Calu3 (cell line): ENCODE measurements around the gene EWSR1. TPM values are rescaled to one million over a fixed set of nuclear protein-coding genes. Genes with fewer than 3 reads are reported as not detected.
"Not testable (repeated sequence)": the region's sequence is repeated elsewhere in the genome, so short reads cannot be mapped to it uniquely, and the experiment has no call there.

Source experiments
- BruUV-seq: library from RNA; stranded (reverse); fragments of 400-500 nt; replicated peaks from 2 replicates; lab custom pipeline; 2021; lab: Mats Ljungman, UMichigan
- CTCF ChIA-PET: fragments of 300-600 bp; sonication (Branson Sonifier 250); formaldehyde crosslinking; loops from one replicate; lab custom pipeline; 2022; ENCODE audit warnings: antibody characterized with exemption; lab: Charles Lee
- DNase-seq: peaks from one replicate; pipeline ENCODE4 v3.0.0; 2022
- H3K27ac Mint-ChIP-seq: one replicate; pipeline ENCODE4 v1.8.0; 2022; ENCODE audit warnings: mixed read lengths; ENCODE audit not compliant: unreplicated experiment
- H3K27me3 Mint-ChIP-seq: one replicate; pipeline ENCODE4 v1.8.0; 2022; ENCODE audit warnings: mixed read lengths; ENCODE audit not compliant: unreplicated experiment
- H3K36me3 Mint-ChIP-seq: one replicate; pipeline ENCODE4 v1.8.0; 2022; ENCODE audit warnings: mild to moderate bottlenecking, moderate library complexity, mixed read lengths; ENCODE audit not compliant: insufficient read depth, unreplicated experiment
- H3K4me1 Mint-ChIP-seq: one replicate; pipeline ENCODE4 v1.8.0; 2022; ENCODE audit warnings: mild to moderate bottlenecking, low read depth, mixed read lengths; ENCODE audit not compliant: unreplicated experiment
- H3K4me3 Mint-ChIP-seq: one replicate; pipeline ENCODE4 v1.8.0; 2022; ENCODE audit warnings: mild to moderate bottlenecking, low read depth, moderate library complexity, mixed read lengths; ENCODE audit not compliant: unreplicated experiment
- H3K9me3 Mint-ChIP-seq: one replicate; pipeline ENCODE4 v1.8.0; 2022; ENCODE audit warnings: low read depth, mixed read lengths; ENCODE audit not compliant: unreplicated experiment
- intact Hi-C: fragments of 100-400 bp; cut with micrococcal nuclease; formaldehyde crosslinking; loops from one replicate; pipeline ENCODE4 v1.10.0; 2022; ENCODE audit not compliant: unreplicated experiment
- total RNA-seq: library from RNA; stranded (reverse); gene quantifications from 2 replicates; pipeline ENCODE4 v1.2.3, GENCODE V29; 2022
- TF ChIP-seq, protein P1 (sequence below): fragments of 200-600 bp; IDR thresholded peaks from one replicate; pipeline ENCODE4 v1.8.0; 2022; ENCODE audit warnings: antibody characterized with exemption; ENCODE audit not compliant: unreplicated experiment

The EWSR1 gene
- total RNA-seq, 1 experiment from 2014 or later, result 374 TPM

DNA sequence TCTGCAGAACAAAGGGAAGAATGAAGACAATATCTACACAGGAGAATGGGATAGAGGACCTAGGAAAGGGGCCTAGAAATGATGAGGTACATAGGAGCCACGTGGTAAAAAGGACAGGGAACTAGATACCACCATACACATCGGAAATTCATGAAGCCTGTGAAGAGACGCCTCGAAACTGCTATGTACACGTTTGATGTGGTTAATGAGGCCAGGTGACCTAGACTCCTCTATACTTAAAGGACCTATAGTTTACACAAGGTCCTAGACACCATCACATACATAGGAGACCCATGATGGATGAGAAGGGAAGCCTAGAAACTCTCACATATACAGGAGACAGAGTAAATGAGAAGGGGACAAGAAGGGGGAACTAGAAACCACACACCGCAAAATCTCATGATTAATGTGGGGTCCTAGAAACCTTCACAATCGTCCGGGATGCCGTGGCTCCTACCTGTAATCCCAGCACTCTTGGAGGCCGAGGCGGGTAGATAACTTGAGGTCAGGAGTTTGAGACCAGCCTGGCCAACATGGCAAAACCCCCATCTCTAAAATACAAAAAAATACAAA lies 24.1 kb upstream of the EWSR1 start:
- no peak overlapping the region for H3K4me3 Mint-ChIP-seq
- H3K9me3 Mint-ChIP-seq, result peaks cover 5% of the 10 kb centered on the region
- H3K4me1 Mint-ChIP-seq, result peaks cover 9% of the 10 kb centered on the region

DNA sequence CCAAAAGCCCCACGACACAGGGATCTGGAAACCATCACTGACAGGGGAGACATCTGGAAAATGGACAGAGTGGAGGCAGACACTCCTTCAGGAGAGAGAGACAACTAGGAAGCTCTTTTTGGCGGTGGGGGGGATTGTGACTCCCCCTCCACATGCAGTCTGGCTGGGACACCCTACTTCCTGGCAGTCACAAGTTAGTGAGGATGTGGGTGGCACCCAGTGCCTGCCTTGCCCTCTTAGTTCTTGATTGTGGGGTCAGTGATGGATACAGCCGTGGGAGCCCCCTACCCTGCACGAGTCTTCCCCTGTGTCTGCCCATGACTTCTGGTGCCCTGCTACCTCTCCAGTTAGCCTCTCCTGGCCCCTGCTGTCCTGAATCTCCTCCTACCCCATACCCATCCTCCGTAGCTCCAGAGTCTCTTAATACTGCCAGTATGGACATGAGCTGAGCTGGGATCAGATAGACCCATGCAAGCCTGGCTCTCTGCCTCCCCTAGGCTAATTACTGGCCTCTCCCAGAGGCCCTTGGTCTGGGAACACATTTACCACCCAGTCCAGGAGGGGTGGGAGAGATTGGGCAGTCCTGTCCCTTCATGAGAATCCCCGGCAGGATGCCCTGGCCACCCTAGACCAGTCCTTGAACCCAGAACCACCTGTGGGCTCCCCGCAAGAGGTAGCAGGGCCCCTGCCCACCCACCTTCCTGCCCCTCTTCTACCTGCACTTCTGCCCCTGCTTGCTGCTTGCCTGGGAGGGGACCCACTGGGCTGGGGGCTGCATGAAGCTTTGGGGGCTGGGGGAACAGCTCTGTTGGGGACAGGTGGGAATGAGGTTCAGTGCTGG lies 23.1 kb upstream of the EWSR1 start:
- DNase-seq, result no peak
- Mint-ChIP-seq H3K4me1 (peaks cover 9% of the 10 kb centered on the region), H3K9me3 (peaks cover 2% of the 10 kb centered on the region), H3K4me3 (no peak overlapping the region), H3K36me3 (no peaks in the 10 kb centered on the region), H3K27me3 (peaks cover 42% of the 10 kb centered on the region), H3K27ac (no peak overlapping the region)
- intact Hi-C loops, result loop anchor here (2.0 to 5.0 kb wide), 2 partner anchors 42 to 643 kb away; no protein-coding TSS in a partner anchor
- no TSS peak for BruUV-seq
- CTCF ChIA-PET, result interaction anchor here (0.6 to 2.0 kb wide), 8 partner anchors 19 to 1193 kb away, joined by 3 to 6 read pairs (median 4); partner anchors contain the start of gene EMID1
- TF ChIP-seq, protein P1, sequence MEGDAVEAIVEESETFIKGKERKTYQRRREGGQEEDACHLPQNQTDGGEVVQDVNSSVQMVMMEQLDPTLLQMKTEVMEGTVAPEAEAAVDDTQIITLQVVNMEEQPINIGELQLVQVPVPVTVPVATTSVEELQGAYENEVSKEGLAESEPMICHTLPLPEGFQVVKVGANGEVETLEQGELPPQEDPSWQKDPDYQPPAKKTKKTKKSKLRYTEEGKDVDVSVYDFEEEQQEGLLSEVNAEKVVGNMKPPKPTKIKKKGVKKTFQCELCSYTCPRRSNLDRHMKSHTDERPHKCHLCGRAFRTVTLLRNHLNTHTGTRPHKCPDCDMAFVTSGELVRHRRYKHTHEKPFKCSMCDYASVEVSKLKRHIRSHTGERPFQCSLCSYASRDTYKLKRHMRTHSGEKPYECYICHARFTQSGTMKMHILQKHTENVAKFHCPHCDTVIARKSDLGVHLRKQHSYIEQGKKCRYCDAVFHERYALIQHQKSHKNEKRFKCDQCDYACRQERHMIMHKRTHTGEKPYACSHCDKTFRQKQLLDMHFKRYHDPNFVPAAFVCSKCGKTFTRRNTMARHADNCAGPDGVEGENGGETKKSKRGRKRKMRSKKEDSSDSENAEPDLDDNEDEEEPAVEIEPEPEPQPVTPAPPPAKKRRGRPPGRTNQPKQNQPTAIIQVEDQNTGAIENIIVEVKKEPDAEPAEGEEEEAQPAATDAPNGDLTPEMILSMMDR, result no peak

More for the DNA sequence above, 24.1 kb upstream of the EWSR1 start:
- H3K27me3 Mint-ChIP-seq, result peaks cover 42% of the 10 kb centered on the region
- H3K27ac Mint-ChIP-seq, result no peak overlapping the region
- no peaks in the 10 kb centered on the region for H3K36me3 Mint-ChIP-seq
- intact Hi-C loops, result loop anchor here (2.0 kb wide), 1 partner anchor 41 kb away; no protein-coding TSS in a partner anchor
- TF ChIP-seq, protein P1, result no peak
- BruUV-seq, result no TSS peak
- DNase-seq, result no peak
- CTCF ChIA-PET, result interaction anchor here (2.0 kb wide), 1 partner anchor 644 kb away, joined by 6 read pairs; no protein-coding TSS in a partner anchor

DNA sequence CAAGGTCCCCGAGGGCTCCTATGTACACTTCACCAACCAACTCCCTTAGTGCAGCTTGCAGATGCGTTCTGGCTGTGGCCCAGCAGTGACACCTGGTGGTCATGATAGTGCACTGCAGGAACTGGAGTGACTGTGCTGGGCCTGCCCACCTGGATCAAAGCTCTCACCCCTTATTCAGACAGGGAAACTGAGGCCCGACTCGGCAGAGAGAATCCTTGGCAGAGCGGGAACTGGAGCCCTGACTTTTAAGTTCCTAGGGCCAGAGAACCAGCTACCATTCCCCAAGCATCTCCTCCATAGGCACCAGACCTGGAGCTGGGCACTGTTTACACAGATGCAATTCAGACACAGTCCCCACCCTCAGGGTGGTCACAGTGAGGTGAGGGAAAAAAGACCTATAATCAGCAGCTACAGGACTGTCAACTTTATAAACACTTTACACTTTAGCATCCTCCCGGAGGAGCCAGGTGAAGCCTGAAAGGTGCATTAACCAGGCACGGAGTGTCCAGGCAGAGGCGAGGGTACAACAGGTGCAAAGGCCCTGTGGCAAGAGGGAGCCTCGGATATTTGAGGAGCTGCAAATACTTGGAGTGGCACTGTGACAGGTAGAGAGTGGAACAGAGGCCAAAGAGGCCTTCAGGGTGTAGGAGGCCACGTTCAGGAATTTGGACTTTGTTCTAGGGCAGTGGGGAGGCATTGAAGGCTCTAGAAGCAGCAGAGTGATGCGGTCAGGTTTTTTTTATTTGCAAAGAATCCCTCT lies 22.3 kb upstream of the EWSR1 start:
- Mint-ChIP-seq H3K27me3 (peaks cover 42% of the 10 kb centered on the region), H3K4me1 (peaks cover 9% of the 10 kb centered on the region), H3K9me3 (peaks cover 2% of the 10 kb centered on the region), H3K36me3 (no peaks in the 10 kb centered on the region), H3K4me3 (no peak overlapping the region), H3K27ac (no peak overlapping the region)
- CTCF ChIA-PET, result interaction anchor here (0.6 to 2.0 kb wide), 8 partner anchors 19 to 1194 kb away, joined by 3 to 6 read pairs (median 4); partner anchors contain the start of gene EMID1
- BruUV-seq, result no TSS peak
- TF ChIP-seq, protein P1, result peak; percentile 90
- intact Hi-C loops, result loop anchor here (2.0 to 5.0 kb wide), 2 partner anchors 43 to 644 kb away; no protein-coding TSS in a partner anchor
- peak; percentile 77 for DNase-seq

DNA sequence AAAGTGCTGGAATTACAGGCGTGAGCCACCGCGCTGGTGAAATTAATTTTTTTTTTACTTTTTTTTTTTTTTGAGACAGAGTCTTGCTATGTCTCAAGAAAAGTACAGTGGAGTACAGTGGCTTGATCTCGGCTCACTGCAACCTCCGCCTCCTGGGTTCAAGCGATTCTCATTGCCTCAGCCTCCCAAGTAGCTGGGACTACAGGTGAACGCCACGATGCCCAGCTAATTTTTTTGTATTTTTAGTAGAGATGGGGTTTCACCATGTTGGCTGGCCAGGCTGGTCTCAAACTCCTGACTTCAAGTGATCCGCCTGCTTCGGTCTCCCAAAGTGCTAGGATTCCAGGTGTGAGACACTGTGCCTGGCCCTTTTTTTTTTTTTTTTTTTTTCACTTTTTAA lies 20.2 kb upstream of the EWSR1 start:
- DNase-seq, H3K27ac Mint-ChIP-seq, H3K4me3 Mint-ChIP-seq, H3K9me3 Mint-ChIP-seq, BruUV-seq, H3K36me3 Mint-ChIP-seq, H3K4me1 Mint-ChIP-seq: not testable (repeated sequence)
- CTCF ChIA-PET, result interaction anchor here (0.7 kb wide), 2 partner anchors 13 to 103 kb away, joined by 3 to 8 read pairs; no protein-coding TSS in a partner anchor
- intact Hi-C loops, result loop anchor here (5.0 kb wide), 1 partner anchor 646 kb away; no protein-coding TSS in a partner anchor
- peaks cover 51% of the 10 kb centered on the region for H3K27me3 Mint-ChIP-seq
